HG03066 (cell line): ENCODE measurements around the gene PLPPR3.
"Not testable (repeated sequence)": the region's sequence is repeated elsewhere in the genome, so short reads cannot be mapped to it uniquely, and the experiment has no call there.

Source experiments
- ATAC-seq: cut with Tn5 transposase; IDR thresholded peaks from one replicate; pipeline ENCODE4 v1.9.1; 2021; ENCODE audit warnings: low read depth; ENCODE audit not compliant: unreplicated experiment

Gene PLPPR3

DNA sequence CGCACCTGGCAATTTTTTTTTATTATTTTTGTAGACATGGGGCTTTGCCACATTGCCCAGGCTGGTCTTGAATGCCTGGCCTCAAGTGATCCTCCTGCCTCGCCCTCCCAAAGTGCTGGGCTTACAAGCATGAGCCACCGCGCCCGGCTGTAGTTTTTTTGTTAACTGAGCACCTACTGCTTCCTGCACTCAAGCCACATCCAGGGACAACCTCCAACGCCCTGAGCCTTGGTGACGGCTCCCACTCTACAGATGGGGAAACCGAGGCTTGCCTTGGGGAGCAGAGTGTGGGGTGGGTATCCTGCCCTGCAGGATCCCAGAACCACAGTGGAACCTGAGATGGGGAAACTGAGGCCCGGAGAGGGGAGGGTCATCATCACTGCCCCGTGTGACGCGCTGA, 33.4 kb upstream of the PLPPR3 start:
- no peak for ATAC-seq

DNA sequence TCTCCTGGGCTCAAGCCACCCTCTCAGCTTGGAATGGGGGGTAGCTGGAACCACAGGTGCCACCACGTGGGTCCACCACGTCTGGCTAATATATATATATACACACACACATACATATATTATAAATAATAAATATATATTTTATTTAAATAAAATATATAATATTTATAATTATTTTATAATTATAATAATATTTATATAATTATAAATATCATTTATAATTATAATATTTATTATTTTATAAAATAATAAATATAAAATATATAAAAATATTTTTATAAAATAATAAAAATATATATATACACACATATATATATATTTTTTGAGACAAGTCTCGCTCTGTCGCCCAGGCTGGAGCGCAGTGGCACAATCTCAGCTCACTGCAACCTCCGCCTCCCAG, 32.8 kb upstream of the PLPPR3 start:
- ATAC-seq: no peak

DNA sequence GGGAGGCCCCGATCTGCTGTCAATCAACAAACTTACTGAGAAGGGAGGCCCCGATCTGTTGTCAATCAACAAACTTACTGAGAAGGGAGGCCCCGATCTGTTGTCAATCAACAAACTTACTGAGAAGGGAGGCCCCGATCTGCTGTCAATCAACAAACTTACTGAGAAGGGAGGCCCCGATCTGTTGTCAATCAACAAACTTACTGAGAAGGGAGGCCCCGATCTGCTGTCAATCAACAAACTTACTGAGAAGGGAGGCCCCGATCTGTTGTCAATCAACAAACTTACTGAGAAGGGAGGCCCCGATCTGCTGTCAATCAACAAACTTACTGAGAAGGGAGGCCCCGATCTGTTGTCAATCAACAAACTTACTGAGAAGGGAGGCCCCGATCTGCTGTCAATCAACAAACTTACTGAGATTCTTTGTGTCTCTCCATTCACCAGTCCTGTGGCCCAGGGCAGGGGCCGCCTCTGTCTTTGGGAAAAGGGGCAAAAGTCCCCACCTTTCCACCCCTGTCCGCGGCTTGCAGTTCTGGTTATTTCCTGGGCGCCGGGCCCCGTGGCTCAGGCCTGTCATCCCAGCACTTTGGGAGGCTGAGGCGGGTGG, 32.0 kb upstream of the PLPPR3 start:
- ATAC-seq: not testable (repeated sequence)

DNA sequence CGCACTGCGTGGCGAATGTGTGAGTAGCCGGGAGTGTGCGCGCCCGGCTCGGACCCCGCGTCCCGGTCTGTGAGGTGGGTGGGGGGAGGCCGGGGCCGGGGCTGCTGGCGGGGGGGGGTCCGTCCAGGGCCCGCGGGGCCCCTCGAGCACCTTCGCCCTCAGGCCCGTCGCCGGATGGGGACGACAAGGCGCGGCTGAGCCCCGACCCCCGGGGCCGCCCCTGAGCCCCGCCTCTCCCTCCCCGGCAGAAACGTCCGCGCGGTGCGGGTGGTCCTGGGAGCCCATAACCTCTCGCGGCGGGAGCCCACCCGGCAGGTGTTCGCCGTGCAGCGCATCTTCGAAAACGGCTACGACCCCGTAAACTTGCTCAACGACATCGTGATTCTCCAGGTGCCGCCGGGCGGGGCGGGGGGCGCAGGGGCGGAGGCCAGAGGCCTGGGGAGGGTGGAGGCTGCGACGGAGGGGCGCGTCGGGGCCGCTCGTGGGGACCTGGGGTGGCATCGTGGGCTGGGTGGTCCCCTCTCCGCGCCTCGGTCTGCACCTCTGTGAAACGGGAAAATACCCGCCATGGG, 31.3 kb upstream of the PLPPR3 start:
- no peak for ATAC-seq

DNA sequence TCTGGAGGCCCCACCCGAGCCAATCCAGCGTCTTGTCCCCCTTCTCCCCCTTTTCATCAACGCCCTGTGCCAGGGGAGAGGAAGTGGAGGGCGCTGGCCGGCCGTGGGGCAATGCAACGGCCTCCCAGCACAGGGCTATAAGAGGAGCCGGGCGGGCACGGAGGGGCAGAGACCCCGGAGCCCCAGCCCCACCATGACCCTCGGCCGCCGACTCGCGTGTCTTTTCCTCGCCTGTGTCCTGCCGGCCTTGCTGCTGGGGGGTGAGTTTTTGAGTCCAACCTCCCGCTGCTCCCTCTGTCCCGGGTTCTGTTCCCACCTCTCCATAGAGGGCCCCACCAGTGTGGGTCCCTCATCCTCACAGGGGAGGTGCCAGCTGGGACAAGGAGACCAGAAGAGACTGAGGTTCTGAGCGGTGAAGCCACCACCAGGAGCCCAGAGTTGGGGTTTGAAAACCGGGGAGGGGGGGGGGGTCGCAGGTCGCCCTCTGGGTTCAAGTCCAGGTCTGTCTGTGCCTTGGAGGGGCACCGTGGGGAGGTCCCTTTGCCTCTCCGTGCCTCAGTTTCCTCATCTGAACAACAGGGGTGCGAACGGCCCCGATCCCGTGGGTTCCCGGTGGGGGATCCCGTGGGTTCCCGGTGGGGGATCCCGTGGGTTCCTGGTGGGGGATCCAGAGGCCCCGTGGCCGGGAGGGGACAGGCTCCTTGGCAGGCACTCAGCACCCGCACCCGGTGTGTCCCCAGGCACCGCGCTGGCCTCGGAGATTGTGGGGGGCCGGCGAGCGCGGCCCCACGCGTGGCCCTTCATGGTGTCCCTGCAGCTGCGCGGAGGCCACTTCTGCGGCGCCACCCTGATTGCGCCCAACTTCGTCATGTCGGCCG, 30.6 kb upstream of the PLPPR3 start, which contains the start of gene ELANE:
TSS of gene ELANE (plus strand) at position 168 of the 878 bp plus-strand sequence. CDS start at position 194, 26 bp downstream.
- ATAC-seq: no peak

DNA sequence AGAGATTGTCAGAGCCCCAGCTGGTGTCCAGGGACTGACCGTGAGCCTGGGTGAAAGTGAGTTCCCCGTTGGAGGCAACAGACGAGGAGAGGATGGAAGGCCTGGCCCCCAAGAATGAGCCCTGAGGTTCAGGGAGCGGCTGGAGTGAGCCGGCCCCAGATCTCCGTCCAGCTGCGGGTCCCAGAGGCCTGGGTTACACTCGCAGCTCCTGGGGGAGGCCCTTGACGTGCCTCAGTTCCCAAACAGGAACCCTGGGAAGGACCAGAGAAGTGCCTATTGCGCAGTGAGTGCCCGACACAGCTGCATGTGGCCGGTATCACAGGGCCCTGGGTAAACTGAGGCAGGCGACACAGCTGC, 29.2 kb upstream of the PLPPR3 start:
- ATAC-seq: no peak

DNA sequence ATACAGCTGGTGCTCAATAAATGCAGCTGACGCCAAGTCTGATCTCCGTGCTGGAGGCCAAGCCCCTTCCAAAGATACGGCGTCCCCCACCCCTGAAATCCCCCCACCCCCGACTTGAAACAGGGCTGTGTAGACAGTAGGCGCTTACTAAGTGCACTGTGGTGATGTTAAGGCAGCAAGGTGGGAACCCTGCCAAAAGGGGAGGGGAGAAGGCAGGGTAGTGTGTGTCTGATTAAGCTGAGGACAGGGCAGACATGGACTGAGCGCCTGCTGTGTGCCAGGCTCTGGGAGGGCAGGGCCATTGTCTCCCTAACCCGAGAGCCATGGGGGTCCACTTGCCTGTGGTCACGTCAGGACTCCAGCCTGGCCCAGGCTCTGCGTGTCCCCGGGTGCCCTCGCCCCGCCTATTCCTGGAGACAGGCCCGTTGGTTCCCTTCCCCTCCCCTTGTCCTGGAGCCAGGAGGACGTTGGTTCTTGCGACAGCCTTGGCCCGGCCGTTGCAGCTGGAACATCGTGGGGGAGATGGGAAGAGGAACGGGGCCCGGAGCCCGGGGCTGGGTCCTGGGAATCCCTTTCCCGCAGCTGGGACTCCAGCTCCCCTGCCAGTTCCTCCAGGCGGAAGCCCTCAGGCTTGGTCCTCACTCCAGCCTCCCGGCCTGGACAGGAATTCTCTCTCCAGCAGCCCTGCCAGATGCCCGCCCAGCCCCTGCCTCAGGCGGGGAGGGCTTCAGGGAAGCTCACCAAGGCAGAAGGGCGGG, 28.6 kb upstream of the PLPPR3 start:
- no peak for ATAC-seq

DNA sequence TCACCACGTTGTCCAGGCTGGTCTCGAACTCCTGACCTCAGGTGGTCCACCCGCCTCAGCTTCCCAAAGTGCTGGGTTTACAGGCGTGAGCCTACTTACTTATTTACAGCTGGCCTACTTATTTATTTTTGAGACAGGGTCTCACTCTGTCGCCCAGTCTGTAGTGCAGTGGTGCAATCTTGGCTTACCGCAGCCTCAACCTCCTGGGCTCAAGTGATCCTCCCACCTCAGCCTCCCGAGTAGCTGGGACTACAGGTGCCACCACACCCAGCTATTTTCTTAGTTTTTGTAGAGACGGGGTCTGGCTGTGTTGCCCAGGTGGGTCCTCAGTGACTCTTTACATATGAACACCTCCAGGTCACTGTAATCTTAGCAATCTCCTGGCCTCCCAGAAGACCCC, 27.4 kb upstream of the PLPPR3 start:
- not testable (repeated sequence) for ATAC-seq

DNA sequence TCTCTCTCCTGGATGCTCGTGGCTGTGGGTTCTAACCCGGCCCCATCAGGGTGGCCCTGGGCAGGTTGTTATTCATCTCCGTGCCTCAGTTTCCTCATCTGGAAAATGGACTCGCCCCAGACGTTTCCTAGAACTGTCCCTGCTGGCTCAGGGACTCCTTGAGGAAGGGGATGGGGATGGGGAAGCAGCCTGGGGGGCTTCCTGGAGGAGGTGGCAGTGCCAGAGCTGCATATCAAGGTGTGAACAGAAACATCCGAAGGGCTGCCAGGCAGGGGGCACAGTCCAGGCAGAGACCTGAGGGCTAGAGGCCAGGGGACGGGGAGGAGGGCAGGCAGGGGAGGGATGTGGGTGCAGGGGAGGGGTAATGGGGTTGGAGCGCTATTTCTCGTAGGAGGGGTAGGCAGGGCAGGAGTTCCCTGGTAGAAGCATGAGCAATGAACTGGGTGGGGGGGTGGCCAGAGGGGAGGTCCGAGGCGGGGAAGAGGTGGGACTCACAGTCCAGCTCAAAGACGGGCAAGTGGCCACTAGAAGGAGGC, 26.7 kb upstream of the PLPPR3 start:
- ATAC-seq: no peak

DNA sequence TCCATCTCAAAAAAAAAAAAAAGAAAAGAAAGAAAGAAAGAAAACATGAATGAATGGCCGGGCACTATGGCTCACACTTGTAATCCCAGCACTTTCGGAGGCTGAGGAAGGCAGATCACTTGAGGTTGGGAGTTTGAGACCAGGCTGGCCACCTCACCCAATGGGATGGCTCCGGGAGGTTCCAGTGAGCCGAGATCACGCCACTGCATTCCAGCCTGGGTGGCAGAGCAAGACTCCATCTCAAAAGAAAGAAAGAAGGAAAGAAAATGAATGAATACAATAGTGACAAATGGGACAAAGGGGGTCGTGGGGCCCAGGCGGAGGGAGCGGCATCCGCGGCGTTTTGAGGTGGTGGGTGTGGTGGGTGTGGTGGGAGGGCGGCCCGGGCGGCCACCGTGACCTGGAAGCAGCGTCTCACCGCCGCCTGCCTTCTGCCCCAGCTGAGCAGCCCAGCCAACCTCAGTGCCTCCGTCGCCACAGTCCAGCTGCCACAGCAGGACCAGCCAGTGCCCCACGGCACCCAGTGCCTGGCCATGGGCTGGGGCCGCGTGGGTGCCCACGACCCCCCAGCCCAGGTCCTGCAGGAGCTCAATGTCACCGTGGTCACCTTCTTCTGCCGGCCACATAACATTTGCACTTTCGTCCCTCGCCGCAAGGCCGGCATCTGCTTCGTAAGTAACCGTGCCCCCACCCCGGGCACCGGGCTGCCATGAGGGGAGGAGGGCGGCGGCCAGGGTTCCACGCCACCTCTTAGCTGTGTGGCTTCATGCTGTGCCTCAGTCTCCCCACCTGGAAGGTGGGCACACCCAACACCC, 24.2 kb upstream of the PLPPR3 start:
- ATAC-seq: no peak

DNA sequence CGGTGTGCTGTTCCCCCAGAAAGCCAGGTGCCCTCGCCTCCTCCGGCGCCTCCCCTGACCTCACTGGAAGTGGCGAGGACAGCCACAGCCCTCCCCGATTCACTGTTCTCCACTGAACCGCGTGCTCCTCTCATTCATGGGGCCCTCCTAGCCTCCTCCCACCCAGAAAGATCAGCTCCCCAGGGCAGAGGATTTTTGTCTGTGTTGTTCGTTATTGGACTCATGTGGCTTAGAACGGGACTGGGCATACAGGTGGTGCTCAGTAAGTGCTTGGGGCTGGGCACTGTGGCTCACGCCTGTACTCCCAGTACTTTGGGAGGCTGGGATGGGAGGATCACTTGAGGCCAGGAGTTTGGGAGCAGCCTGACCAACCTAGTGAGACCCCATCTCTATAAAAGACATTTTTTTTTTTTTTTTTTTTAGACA, 22.8 kb upstream of the PLPPR3 start:
- ATAC-seq: no peak

DNA sequence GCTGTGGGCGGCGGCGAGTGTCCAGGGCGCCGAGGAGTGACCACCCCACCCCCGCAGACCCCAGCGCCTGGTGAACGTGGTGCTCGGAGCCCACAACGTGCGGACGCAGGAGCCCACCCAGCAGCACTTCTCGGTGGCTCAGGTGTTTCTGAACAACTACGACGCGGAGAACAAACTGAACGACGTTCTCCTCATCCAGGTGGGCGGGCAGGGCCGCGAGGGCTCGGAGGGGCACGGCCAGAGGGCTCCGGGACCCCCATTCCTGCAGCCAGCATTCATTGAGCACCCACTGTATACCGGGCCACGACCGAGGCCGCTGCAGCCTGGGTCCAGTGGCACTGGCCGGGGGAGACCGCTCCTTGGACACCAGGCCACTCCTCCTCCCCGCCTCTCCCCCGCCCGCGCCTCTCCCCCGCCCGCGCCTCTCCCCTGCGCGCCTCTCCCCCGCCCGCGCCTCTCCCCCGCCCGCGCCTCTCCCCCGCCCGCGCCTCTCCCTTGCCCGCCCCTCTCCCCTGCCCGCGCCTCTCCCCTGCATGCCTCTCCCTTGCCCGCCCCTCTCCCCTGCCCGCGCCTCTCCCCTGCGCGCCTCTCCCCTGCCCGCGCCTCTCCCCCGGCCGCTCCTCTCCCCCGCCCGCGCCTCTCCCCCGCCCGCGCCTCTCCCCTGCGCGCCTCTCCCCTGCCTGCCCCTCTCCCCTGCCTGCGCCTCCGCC, 22.2 kb upstream of the PLPPR3 start:
- no peak for ATAC-seq

DNA sequence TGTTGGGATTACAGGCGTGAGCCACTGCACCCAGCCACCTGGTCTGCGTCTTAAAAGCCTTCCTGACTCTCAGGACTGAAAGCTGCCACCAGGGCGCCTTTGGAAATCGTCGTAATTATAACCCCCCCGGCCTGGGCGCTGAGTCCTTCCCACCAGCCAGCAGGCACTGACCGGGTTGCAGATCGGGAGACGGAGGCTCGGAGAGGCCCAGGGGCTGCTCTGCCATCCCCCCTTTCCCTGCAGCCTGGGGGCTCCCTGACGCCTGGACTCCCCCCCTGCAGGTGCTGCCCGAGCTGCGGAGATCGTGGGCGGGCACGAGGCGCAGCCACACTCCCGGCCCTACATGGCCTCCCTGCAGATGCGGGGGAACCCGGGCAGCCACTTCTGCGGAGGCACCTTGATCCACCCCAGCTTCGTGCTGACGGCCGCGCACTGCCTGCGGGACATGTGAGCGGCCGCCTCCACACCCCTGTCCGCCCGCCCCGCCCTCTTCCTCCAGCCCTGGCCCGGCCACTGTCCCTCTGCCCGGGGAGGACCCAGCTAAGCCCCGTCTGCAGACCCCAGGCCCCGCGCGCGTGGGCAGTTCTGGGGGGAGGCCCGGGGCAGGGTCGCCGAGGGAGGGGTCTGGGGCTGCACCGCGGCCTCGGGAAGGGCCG, 21.6 kb upstream of the PLPPR3 start:
- ATAC-seq: no peak

DNA sequence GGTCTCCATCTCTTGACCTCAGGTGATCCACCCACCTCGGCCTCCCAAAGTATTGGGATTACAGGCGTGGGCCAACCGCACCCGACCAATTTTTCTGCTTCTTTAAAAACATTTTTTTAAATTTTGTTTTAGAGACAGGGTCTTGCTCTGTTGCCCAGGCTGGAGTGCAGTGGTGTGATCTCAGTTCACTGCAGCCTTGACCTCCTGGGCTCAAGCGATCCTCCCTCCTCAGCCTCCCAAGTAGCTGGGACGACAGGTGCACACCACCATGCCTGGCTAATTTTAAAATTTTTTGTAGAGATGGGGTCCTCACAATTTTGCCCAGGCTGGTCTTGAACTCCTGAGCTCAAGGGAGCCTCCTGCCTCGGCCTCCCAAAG, 21.0 kb upstream of the PLPPR3 start:
- not testable (repeated sequence) for ATAC-seq

DNA sequence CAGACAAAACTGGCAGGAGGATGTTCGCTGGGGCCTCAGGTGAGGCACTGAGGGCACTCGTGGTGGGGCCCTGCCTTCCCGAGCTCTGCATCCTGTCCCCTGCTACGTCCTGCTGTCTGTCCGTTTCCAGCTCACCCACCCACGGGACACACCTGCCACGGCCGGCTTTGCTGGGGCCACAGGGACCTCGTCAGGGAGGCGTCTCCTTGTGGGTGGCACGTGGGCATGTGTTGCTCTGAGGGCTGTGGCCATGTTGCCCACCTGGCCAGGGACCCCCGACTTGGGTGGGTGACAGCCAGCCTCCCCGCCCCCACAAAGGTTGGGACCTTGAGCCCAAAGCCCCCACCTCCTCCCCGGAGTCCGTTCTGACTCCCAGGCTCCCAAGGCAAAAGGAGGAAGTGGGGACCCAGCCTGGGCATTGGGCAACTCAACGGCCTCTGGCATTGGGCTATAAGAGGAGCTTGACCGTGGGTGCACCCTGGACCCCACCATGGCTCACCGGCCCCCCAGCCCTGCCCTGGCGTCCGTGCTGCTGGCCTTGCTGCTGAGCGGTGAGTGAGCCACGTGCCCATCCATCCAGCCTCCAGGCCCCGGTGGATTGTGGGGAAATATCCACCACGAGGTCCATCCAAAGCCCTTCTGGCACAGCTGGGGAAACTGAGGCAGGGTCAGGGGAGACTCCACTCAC, 18.9 kb upstream of the PLPPR3 start, which contains the start of gene PRTN3:
TSS of gene PRTN3 (plus strand) at position 481 of the 688 bp plus-strand sequence. CDS start at position 491, 10 bp downstream.
- no peak for ATAC-seq

DNA sequence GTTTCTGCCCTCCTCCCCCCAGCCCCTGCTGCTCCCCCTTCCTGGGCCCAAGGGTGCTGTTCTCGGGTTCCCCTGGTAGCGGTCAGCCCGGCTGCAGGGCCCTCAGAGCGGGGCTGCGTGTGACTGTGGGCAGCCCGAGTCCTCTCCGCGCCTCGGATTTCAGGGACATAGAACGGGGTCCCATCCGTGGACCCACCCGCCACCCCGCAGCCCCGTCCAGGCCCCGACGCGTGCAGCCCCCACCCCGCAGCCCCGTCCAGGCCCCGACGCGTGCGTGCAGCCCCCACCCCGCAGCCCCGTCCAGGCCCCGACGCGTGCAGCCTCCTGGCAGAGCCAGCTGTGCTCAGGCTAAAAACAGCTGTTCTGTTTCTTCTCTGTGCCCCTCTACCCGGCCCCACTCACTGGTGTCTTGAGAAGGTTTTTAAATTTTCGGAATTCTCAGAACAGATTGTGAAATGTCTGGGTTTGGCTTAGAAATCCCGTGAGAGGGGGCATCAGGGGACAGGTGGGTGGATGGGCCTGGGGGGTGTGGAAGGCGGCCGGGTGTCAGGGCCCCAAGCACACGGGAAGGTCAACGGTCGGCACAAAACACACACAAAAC, 13.6 kb upstream of the PLPPR3 start:
- ATAC-seq: no peak

DNA sequence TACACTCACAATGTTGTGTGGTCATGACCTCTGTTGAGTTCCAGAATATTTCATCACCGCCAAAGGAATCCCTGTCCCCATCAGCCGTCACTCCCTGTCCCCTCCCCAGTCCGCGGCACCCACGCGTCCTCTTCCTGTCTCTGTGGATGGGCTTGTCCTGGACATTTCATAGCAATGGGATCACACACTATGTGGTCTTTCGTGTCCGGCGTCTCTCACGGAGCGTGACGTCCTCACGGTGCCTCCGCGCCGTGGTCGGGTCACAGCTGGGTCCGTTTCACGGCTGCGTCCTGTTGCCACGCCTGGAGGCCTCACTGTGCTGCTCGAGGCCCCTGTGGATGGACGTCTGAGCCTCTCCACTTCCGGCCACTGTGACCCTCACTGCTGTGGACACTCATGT, 12.5 kb upstream of the PLPPR3 start:
- ATAC-seq: no peak
